ENCODE results near the gene KDM1A. TPM values are rescaled to one million over a fixed set of nuclear protein-coding genes. Genes with fewer than 3 reads are reported as not detected.

The KDM1A gene
- total and polyA plus RNA-seq, 2 of the 13 experiments (the other 11 are each of a cell fraction or from before 2014, with no cell fraction given), result 81.3 to 173 TPM

DNA sequence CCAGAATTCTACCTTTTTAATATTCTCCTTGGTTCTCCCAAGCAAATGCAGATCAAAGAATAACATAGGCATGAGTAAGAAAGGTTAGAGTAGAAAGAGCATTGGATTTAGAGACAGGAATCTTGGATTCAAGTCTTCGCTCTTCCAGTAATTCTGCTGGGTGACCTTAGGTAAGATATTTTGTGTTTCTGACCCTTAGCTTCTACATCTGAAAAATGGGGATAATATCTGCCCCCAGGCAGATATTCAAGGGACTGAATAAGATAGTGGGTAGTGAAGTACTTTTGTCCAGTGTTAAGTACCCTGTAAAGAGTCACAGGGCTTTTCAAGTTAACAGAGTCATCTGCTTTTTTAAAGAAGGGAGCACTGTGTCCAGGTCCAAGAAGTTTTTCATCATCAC, 70.8 kb downstream of the KDM1A start (continued):
- TF ChIP-seq ZNF709 (CRISPR knock-in tag; IDR thresholded peaks at IDR 0.05) (no peak), ZNF260 (CRISPR knock-in tag; IDR thresholded peaks at IDR 0.05; ENCODE audit: borderline replicate concordance, low read depth) (no peak), MXI1 (IDR thresholded peaks at IDR 0.05; ENCODE audit: borderline replicate concordance, low read depth, low read length) (no peak)
- TF ChIP-seq, protein P1, sequence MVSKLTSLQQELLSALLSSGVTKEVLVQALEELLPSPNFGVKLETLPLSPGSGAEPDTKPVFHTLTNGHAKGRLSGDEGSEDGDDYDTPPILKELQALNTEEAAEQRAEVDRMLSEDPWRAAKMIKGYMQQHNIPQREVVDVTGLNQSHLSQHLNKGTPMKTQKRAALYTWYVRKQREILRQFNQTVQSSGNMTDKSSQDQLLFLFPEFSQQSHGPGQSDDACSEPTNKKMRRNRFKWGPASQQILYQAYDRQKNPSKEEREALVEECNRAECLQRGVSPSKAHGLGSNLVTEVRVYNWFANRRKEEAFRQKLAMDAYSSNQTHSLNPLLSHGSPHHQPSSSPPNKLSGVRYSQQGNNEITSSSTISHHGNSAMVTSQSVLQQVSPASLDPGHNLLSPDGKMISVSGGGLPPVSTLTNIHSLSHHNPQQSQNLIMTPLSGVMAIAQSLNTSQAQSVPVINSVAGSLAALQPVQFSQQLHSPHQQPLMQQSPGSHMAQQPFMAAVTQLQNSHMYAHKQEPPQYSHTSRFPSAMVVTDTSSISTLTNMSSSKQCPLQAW (CRISPR knock-in tag; IDR thresholded peaks at IDR 0.05), result no peak
- TF ChIP-seq, protein P2, sequence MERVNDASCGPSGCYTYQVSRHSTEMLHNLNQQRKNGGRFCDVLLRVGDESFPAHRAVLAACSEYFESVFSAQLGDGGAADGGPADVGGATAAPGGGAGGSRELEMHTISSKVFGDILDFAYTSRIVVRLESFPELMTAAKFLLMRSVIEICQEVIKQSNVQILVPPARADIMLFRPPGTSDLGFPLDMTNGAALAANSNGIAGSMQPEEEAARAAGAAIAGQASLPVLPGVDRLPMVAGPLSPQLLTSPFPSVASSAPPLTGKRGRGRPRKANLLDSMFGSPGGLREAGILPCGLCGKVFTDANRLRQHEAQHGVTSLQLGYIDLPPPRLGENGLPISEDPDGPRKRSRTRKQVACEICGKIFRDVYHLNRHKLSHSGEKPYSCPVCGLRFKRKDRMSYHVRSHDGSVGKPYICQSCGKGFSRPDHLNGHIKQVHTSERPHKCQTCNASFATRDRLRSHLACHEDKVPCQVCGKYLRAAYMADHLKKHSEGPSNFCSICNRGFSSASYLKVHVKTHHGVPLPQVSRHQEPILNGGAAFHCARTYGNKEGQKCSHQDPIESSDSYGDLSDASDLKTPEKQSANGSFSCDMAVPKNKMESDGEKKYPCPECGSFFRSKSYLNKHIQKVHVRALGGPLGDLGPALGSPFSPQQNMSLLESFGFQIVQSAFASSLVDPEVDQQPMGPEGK (CRISPR knock-in tag; IDR thresholded peaks at IDR 0.05), result no peak

DNA sequence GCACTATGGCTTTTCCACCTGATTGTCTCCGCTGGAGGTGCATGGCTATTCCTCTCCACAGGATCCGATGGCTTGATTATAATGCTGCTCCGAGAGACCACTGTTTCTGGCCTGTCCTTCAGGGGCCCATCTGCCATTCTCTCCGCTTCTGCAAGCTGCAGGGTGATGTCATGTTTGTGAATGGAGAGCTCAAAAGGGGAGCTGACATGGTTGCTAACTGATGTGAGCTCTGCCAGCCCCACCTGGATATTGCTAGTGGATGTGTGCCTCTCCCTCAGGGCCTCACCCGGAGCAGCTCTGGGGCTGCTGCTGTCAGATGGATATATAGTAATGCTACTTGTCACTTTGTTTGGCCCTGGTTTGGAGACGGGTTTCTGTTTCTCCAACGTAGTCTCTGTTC, 72.3 kb downstream of the KDM1A start:
- no peak for TF ChIP-seq NR1H2 (CRISPR knock-in tag; IDR thresholded peaks at IDR 0.05; ENCODE audit: borderline replicate concordance, low read depth)
- ChIA-PET CTCF (ENCODE audit: low intra/inter-chr PET ratio, low total read pairs) (no interaction called here), POLR2A (interaction anchor here (1.5 kb wide), 1 partner anchor 72 kb away, joined by 3 read pairs; the partner anchor contains the start of gene KDM1A)
- H3K9me3 ChIP-seq (ENCODE audit: low read length), result peaks cover 5% of the 10 kb centered on the region; the same call in 1 of the 2 replicates
- H3K9ac ChIP-seq (ENCODE audit: insufficient read depth, low read depth, low read length), result no peak overlapping the region
- H4K20me1 ChIP-seq (ENCODE audit: insufficient read depth, low read length), result no peaks in the 10 kb centered on the region
- peaks cover 37 to 74% of the 10 kb centered on the region in 2 experiments for H3K36me3 ChIP-seq (replicated peaks in 1 of 2; ENCODE audit: control insufficient read depth in 1 of 2, insufficient read depth in 2 of 2, low read length in 2 of 2)
- no peaks in the 10 kb centered on the region for H3K27me3 ChIP-seq (ENCODE audit: control insufficient read depth in 1 of 2, insufficient read depth in 2 of 2, low read length in 2 of 2)
- in situ Hi-C loops (cut with HindIII; ENCODE audit: extremely low pct_ligation_motif_present, low pct_unique_long_range_greater_than_20kb) (no loop called here), intact Hi-C loops (cut with micrococcal nuclease; ENCODE audit: unreplicated experiment) (loop anchor here (10.0 kb wide), 1 partner anchor 117 kb away; the partner anchor contains the start of gene LACTBL1)
- no TSS peak for BruUV-seq (replicated peaks)
- FAIRE-seq, result no peak
- no peak overlapping the region for H3K27ac ChIP-seq (ENCODE audit: extremely low read length, insufficient read depth, low read length)
- H2AFZ ChIP-seq (ENCODE audit: low read length), result no peak overlapping the region
- WGBS (ENCODE audit: low lambda C conversion rate), result 98% methylated on average over 6 of the region's 7 CpGs
- H3K4me2 ChIP-seq (ENCODE audit: low read depth, low read length), result no peak overlapping the region
- H3K4me3 ChIP-seq (replicated peaks in 1 of 3; ENCODE audit: insufficient read depth in 1 of 3, low read depth in 2 of 3, low read length in 3 of 3), result no peak overlapping the region
- peaks cover 12% of the 10 kb centered on the region for H3K4me1 ChIP-seq (ENCODE audit: insufficient read depth, low read length)
- DNase-seq (ENCODE audit: low spot score), result no peak
- peaks cover 3% of the 10 kb centered on the region for H3K79me2 ChIP-seq (ENCODE audit: insufficient read depth, low read length)
- no peak for ATAC-seq

All from HepG2 (cell line).